ENCODE measurements around the gene ST7. TPM values are rescaled to one million over a fixed set of nuclear protein-coding genes. Genes with fewer than 3 reads are reported as not detected.

Gene ST7
- total RNA-seq, 1 experiment from 2014 or later, result 12.9 TPM

GRCh38 chr7:117241088-117241487 is 287.8 kb downstream of the ST7 start:
- Histone ChIP-seq H3K4ac (ENCODE audit: low read depth, low read length) (no peak overlapping the region), H3T11ph (ENCODE audit: low read length) (no peak overlapping the region), H2BK15ac (ENCODE audit: low read depth, low read length) (no peak overlapping the region), H2BK5ac (ENCODE audit: insufficient read length, low read length) (no peak overlapping the region), H2AFZ (ENCODE audit: low read length) (no peak overlapping the region), H2BK20ac (ENCODE audit: low read depth, low read length, poor library complexity, severe bottlenecking) (no peak overlapping the region), H3K9ac (ENCODE audit: extremely low read depth, insufficient read length, low read length) (no peak overlapping the region), H4K5ac (ENCODE audit: insufficient read length, low read depth, low read length) (no peak overlapping the region), H3K9me3 (ENCODE audit: control insufficient read depth, low read depth, low read length) (no peaks in the 10 kb centered on the region), H3K56ac (ENCODE audit: insufficient read length, low read depth, low read length) (no peak overlapping the region), H4K8ac (replicated peaks; ENCODE audit: insufficient read length, low read depth, low read length) (no peak overlapping the region), H3K4me1 (ENCODE audit: insufficient read depth, low read length) (no peaks in the 10 kb centered on the region), H3K14ac (ENCODE audit: insufficient read depth, low read length) (no peak overlapping the region), H3K79me2 (ENCODE audit: insufficient read depth, low read length) (no peaks in the 10 kb centered on the region), H2BK12ac (ENCODE audit: insufficient read length, low read depth, low read length) (no peak overlapping the region), H3K27me3 (ENCODE audit: insufficient read depth, low read length) (no peaks in the 10 kb centered on the region), H3K18ac (ENCODE audit: insufficient read length, low read depth, low read length) (no peak overlapping the region), H3K79me1 (ENCODE audit: insufficient read depth, low read depth, low read length, poor library complexity, severe bottlenecking) (no peaks in the 10 kb centered on the region), H2BK120ac (ENCODE audit: low read depth, low read length, poor library complexity, severe bottlenecking) (no peak overlapping the region), H3K27ac (ENCODE audit: insufficient read length, low read depth, low read length) (no peak overlapping the region), H2AK5ac (ENCODE audit: insufficient read length, low read length) (no peak overlapping the region), H3K4me2 (ENCODE audit: insufficient read depth, insufficient read length, low read length) (no peak overlapping the region), H4K20me1 (ENCODE audit: control insufficient read depth, insufficient read depth, insufficient read length) (no peaks in the 10 kb centered on the region), H4K91ac (ENCODE audit: insufficient read length, low read depth, low read length) (no peak overlapping the region), H3K23me2 (ENCODE audit: insufficient read length, low read depth, low read length, poor library complexity, severe bottlenecking) (no peaks in the 10 kb centered on the region), H3K23ac (ENCODE audit: insufficient read length, low read depth, low read length) (no peak overlapping the region)
- Mint-ChIP-seq H3K27me3 (ENCODE audit: low read depth) (no peaks in the 10 kb centered on the region; the same call in none of the 2 replicates), H3K9me3 (peaks cover 2 to 11% of the 10 kb centered on the region in 2 experiments; a peak in 3 of 5 replicates), H3K36me3 (ENCODE audit: insufficient read depth in 1 of 3, low read depth in 3 of 3) (peaks cover 0 to 7% (median 2%) of the 10 kb centered on the region in 3 experiments; a peak in 3 of 7 replicates), H3K4me1 (no peaks in the 10 kb centered on the region), H3K27ac (no peak overlapping the region), H3K4me3 (no peak overlapping the region)
- DNase-seq, result no peak
- TF ChIP-seq CTCF (conservative IDR thresholded peaks at IDR 0.05), result no peak
- WGBS (ENCODE audit: extremely low coverage, insufficient read length, low lambda C conversion rate), result no CpG with 5 or more reads among the region's 4 CpGs
